GM23338 (cell line): ENCODE results near the gene TOR1B.

Experiments
- CTCF ChIP-seq, 2 experiments: fragments of 200-600 bp in 1 of 2; sonication (generic) in 1 of 2; conservative IDR thresholded peaks; 2 replicates each; pipeline versions ENCODE4 v1.5.1 to v1.6.1; 2016 to 2017; ENCODE audit warnings: antibody characterized with exemption in 2 of 2, low read depth in 2 of 2, mild to moderate bottlenecking in 2 of 2, moderate library complexity in 1 of 2
- STAT1 ChIP-seq: IDR thresholded peaks from one replicate; pipeline ENCODE4 v1.6.1; 2016; ENCODE audit warnings: antibody characterized with exemption; ENCODE audit not compliant: unreplicated experiment
- TF ChIP-seq, protein P1 (sequence below): IDR thresholded peaks from one replicate; pipeline ENCODE4 v1.6.1; 2018; ENCODE audit warnings: antibody characterized with exemption; ENCODE audit not compliant: unreplicated experiment

DNA sequence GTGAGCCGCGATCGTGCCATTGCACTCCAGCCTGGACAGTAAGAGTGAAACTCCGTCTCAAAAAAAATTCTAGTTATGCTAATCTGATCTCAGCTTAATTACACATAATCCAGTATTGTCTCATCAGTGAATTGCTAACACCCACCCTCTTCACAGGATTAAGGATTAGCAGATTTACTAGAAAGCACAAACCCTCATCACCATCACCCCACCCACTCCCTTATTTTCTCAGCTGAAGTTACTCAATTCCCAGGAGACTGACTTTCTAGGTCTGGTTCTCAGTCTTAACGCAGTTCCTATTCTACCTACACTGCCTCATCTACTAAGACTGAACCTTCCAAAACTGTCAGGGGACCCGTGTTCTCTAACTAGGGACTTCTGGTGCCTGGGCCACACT, 9.0 kb downstream of the TOR1B start:
- TF ChIP-seq CTCF (conservative IDR thresholded peaks at IDR 0.05; ENCODE audit: low read depth in 2 of 2) (no peak), STAT1 (no peak)
- TF ChIP-seq, protein P1, sequence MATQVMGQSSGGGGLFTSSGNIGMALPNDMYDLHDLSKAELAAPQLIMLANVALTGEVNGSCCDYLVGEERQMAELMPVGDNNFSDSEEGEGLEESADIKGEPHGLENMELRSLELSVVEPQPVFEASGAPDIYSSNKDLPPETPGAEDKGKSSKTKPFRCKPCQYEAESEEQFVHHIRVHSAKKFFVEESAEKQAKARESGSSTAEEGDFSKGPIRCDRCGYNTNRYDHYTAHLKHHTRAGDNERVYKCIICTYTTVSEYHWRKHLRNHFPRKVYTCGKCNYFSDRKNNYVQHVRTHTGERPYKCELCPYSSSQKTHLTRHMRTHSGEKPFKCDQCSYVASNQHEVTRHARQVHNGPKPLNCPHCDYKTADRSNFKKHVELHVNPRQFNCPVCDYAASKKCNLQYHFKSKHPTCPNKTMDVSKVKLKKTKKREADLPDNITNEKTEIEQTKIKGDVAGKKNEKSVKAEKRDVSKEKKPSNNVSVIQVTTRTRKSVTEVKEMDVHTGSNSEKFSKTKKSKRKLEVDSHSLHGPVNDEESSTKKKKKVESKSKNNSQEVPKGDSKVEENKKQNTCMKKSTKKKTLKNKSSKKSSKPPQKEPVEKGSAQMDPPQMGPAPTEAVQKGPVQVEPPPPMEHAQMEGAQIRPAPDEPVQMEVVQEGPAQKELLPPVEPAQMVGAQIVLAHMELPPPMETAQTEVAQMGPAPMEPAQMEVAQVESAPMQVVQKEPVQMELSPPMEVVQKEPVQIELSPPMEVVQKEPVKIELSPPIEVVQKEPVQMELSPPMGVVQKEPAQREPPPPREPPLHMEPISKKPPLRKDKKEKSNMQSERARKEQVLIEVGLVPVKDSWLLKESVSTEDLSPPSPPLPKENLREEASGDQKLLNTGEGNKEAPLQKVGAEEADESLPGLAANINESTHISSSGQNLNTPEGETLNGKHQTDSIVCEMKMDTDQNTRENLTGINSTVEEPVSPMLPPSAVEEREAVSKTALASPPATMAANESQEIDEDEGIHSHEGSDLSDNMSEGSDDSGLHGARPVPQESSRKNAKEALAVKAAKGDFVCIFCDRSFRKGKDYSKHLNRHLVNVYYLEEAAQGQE, result no peak
